Mucosa of gallbladder (tissue), 1 donor: ENCODE measurements around the gene CLECL1. TPM values are rescaled to one million over a fixed set of nuclear protein-coding genes. Genes with fewer than 3 reads are reported as not detected.

Source experiments
- DNase-seq: peaks from one replicate; pipeline ENCODE4 v3.0.0-alpha.2; 2020; ENCODE audit warnings: low spot score
- total RNA-seq: library from RNA; stranded (reverse); gene quantifications from one replicate; pipeline ENCODE4 v1.2.1, GENCODE V29; 2021
- donor health status: DM: no; HTN: no; CAD: no.

CLECL1 gene
- 0.69 TPM for total RNA-seq

- DNase-seq = no peak
Observed at GRCh38 chr12:9732921-9733461, at the start of gene CLECL1. TSS of gene CLECL1 (minus strand) at chr12:9733097.

GRCh38 chr12:9781360-9781759 is 48.5 kb upstream of the CLECL1 start:
- DNase-seq = no peak

GRCh38 chr12:9779209-9779608 is 46.3 kb upstream of the CLECL1 start:
- no peak for DNase-seq

GRCh38 chr12:9776781-9777180 is 43.9 kb upstream of the CLECL1 start:
- no peak for DNase-seq

- DNase-seq = no peak
Observed at GRCh38 chr12:9773216-9773877, 40.5 kb upstream of the CLECL1 start.

- DNase-seq = no peak
Observed at GRCh38 chr12:9763025-9763424, 30.1 kb upstream of the CLECL1 start.

GRCh38 chr12:9762369-9762768 is 29.5 kb upstream of the CLECL1 start:
- no peak for DNase-seq

GRCh38 chr12:9761419-9761781 is 28.5 kb upstream of the CLECL1 start:
- no peak for DNase-seq

GRCh38 chr12:9760699-9761418 is 28.0 kb upstream of the CLECL1 start, which contains the start of gene CD69:
TSS of gene CD69 (minus strand) at chr12:9760901. CDS start at chr12:9760820, 81 bp downstream.
- DNase-seq = peak; percentile 61

- no peak for DNase-seq
Observed at GRCh38 chr12:9760120-9760519, 27.2 kb upstream of the CLECL1 start.

GRCh38 chr12:9759694-9760093 is 26.8 kb upstream of the CLECL1 start:
- no peak for DNase-seq

- no peak for DNase-seq
Observed at GRCh38 chr12:9758119-9758518, 25.2 kb upstream of the CLECL1 start.

GRCh38 chr12:9757433-9758025 is 24.6 kb upstream of the CLECL1 start:
- DNase-seq = no peak

- no peak for DNase-seq
Observed at GRCh38 chr12:9756706-9757105, 23.8 kb upstream of the CLECL1 start.

- DNase-seq = no peak
Observed at GRCh38 chr12:9756170-9756569, 23.3 kb upstream of the CLECL1 start.

- DNase-seq = no peak
Observed at GRCh38 chr12:9755567-9755966, 22.7 kb upstream of the CLECL1 start.

- DNase-seq = no peak
Observed at GRCh38 chr12:9755035-9755434, 22.1 kb upstream of the CLECL1 start.

GRCh38 chr12:9754099-9754927 is 21.4 kb upstream of the CLECL1 start:
- DNase-seq = no peak

GRCh38 chr12:9753498-9753897 is 20.6 kb upstream of the CLECL1 start:
- no peak for DNase-seq

GRCh38 chr12:9753073-9753472 is 20.2 kb upstream of the CLECL1 start:
- no peak for DNase-seq

- DNase-seq = no peak
Observed at GRCh38 chr12:9752145-9752933, 19.4 kb upstream of the CLECL1 start.
